ENCODE data around the gene SIRT6.
"Not testable (repeated sequence)": the region's sequence is repeated elsewhere in the genome, so short reads cannot be mapped to it uniquely, and the experiment has no call there.

SIRT6 gene

GRCh38 chr19:4173479-4174212 lies 8.7 kb downstream of the SIRT6 start:
- H3K4me3 ChIP-seq (ENCODE audit: low read length) = no peak overlapping the region
- TF ChIP-seq, protein P1, sequence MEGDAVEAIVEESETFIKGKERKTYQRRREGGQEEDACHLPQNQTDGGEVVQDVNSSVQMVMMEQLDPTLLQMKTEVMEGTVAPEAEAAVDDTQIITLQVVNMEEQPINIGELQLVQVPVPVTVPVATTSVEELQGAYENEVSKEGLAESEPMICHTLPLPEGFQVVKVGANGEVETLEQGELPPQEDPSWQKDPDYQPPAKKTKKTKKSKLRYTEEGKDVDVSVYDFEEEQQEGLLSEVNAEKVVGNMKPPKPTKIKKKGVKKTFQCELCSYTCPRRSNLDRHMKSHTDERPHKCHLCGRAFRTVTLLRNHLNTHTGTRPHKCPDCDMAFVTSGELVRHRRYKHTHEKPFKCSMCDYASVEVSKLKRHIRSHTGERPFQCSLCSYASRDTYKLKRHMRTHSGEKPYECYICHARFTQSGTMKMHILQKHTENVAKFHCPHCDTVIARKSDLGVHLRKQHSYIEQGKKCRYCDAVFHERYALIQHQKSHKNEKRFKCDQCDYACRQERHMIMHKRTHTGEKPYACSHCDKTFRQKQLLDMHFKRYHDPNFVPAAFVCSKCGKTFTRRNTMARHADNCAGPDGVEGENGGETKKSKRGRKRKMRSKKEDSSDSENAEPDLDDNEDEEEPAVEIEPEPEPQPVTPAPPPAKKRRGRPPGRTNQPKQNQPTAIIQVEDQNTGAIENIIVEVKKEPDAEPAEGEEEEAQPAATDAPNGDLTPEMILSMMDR (conservative IDR thresholded peaks at IDR 0.05; ENCODE audit: low read length) = no peak
- no peak for DNase-seq (ENCODE audit: low read depth)

GRCh38 chr19:4172861-4173473 lies 9.4 kb downstream of the SIRT6 start:
- DNase-seq (ENCODE audit: low read depth) = peak; percentile 11
- H3K4me3 ChIP-seq (ENCODE audit: low read length) = no peak overlapping the region
- TF ChIP-seq, protein P1 (conservative IDR thresholded peaks at IDR 0.05; ENCODE audit: low read length) = no peak

GRCh38 chr19:4171676-4172075 lies 10.7 kb downstream of the SIRT6 start:
- TF ChIP-seq, protein P1 (conservative IDR thresholded peaks at IDR 0.05; ENCODE audit: low read length) = no peak
- DNase-seq (ENCODE audit: low read depth) = no peak

DNA sequence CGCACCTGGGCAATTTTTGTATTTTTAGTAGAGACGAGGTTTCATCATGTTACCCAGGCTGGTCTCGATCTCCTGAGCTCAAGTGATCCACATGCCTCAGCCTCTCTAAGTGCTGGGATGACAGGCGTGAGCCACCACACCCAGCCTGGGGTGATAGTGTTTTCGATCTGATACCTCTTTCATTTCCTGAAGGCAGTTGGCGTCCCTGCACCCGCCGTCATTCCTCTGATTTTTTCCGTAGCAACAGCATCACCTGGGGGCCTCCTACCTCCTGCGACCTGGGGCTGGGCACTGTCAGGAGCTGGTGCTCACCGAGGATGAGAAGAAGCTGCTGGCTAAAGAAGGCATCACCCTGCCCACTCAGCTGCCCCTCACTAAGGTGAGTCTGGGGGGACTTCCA lies 18.1 kb downstream of the SIRT6 start:
- TF ChIP-seq, protein P1 (conservative IDR thresholded peaks at IDR 0.05; ENCODE audit: low read length) = no peak
- DNase-seq (ENCODE audit: low read depth) = no peak
- H3K4me3 ChIP-seq (ENCODE audit: low read length) = no peak overlapping the region

More at GRCh38 chr19:4171676-4172075, 10.7 kb downstream of the SIRT6 start:
- H3K4me3 ChIP-seq (ENCODE audit: low read length) = no peak overlapping the region

GRCh38 chr19:4161415-4162077 lies 20.8 kb downstream of the SIRT6 start:
- DNase-seq (ENCODE audit: low read depth) = no peak
- no peak overlapping the region for H3K4me3 ChIP-seq (ENCODE audit: low read length)
- TF ChIP-seq, protein P1 (conservative IDR thresholded peaks at IDR 0.05; ENCODE audit: low read length) = no peak

DNA sequence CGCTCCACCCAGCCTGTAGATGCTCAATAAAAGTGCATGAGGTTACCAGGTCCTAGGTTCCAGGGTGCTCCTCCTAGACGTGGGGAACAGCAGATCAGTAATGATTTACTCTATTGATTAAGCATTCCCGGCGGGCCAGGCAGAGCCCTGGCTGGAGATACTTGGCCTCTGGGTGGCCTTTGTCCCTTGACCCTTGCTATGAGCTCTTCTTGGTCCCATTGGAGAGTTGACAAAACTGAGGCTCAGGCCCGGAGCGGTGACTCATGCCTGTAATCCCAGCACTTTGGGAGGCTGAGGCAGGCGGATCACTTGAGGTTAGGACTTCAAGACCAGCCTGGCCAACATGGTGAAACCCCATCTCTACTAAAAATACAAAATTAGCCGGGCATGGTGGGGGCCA lies 24.4 kb downstream of the SIRT6 start:
- not testable (repeated sequence) for H3K4me3 ChIP-seq (ENCODE audit: low read length); DNase-seq (ENCODE audit: low read depth)

- H3K4me3 ChIP-seq (ENCODE audit: low read length) = no peak overlapping the region
- TF ChIP-seq, protein P1 (conservative IDR thresholded peaks at IDR 0.05; ENCODE audit: low read length) = no peak
- DNase-seq (ENCODE audit: low read depth) = no peak
Observed at GRCh38 chr19:4157164-4157563, 25.2 kb downstream of the SIRT6 start.

Measured in AG10803 (cell line).